GM12878 (cell line): ENCODE data around the gene ATG101. TPM values are rescaled to one million over a fixed set of nuclear protein-coding genes. Genes with fewer than 3 reads are reported as not detected.

Source experiments
- ATAC-seq: fragments of 200-7000 bp; cut with Tn5 transposase; 3 replicates; pipeline ENCODE4 v1.9.1; 2020; ENCODE audit warnings: mild to moderate bottlenecking, moderate library complexity
- BruUV-seq: library from RNA; stranded (reverse); fragments of 400-500 nt; replicated peaks from 2 replicates; lab custom pipeline; 2021; lab: Mats Ljungman, UMichigan
- CTCF ChIA-PET: fragments of 300-600 bp; sonication (Branson Sonifier 250); formaldehyde crosslinking; extraction: SDS; loops from one replicate; lab custom pipeline; 2021; ENCODE audit warnings: inconsistent platforms; lab: Yijun Ruan, JAX
- POLR2A ChIA-PET: fragments of 350-600 bp; formaldehyde crosslinking; extraction: SDS; loops from one replicate; lab custom pipeline; 2021; ENCODE audit warnings: inconsistent platforms; lab: Charles Lee
- RAD21 ChIA-PET: fragments of 300-600 bp; sonication (Branson Sonifier 250); formaldehyde crosslinking; loops from one replicate; lab custom pipeline; 2023; ENCODE audit warnings: antibody characterized with exemption; ENCODE audit not compliant: unreplicated experiment; lab: Charles Lee
- SMC1A ChIA-PET: fragments of 300-600 bp; sonication (Branson Sonifier 250); formaldehyde crosslinking; loops from one replicate; lab custom pipeline; 2023; ENCODE audit not compliant: unreplicated experiment, uncharacterized antibody; lab: Charles Lee
- DNase-seq: peaks from one replicate; pipeline ENCODE4 v3.0.0-alpha.2; 2011; ENCODE audit warnings: low read depth, low spot score
- FAIRE-seq: peaks from 3 replicates; lab custom pipeline; 2011; peaks lifted over from hg19 to GRCh38; lab: Jason Lieb, UNC
- H2AFZ ChIP-seq: 2 replicates; pipeline ENCODE4 v1.6.0; 2011; ENCODE audit warnings: low read depth, low read length, control low read depth; ENCODE audit not compliant: control insufficient read depth
- H3K27ac ChIP-seq: 2 replicates; pipeline ENCODE4 v1.5.1; 2011; ENCODE audit warnings: control low read depth; ENCODE audit not compliant: control insufficient read depth, insufficient read depth
- H3K27me3 ChIP-seq, 2 experiments: replicated peaks in 1 of 2; 2 replicates each; pipeline versions ENCODE4 v1.6.0 to v1.6.1; 2011; ENCODE audit warnings: low read length in 1 of 2; ENCODE audit not compliant: control insufficient read depth in 2 of 2, insufficient read depth in 2 of 2
- H3K36me3 ChIP-seq, 2 experiments: 2 replicates each; pipeline ENCODE4 v1.5.1; 2011; ENCODE audit warnings: low read length in 1 of 2; ENCODE audit not compliant: control insufficient read depth in 2 of 2, insufficient read depth in 2 of 2
- H3K4me1 ChIP-seq: 2 replicates; pipeline ENCODE4 v1.6.1; 2011; ENCODE audit warnings: mild to moderate bottlenecking, low read length, moderate library complexity, mixed read lengths; ENCODE audit not compliant: control insufficient read depth, insufficient read depth
- H3K4me2 ChIP-seq: 2 replicates; pipeline ENCODE4 v1.6.0; 2011; ENCODE audit warnings: control low read depth; ENCODE audit not compliant: control insufficient read depth, insufficient read depth
- H3K4me3 ChIP-seq: fragments of 200-600 bp; sonication (generic); 2 replicates; pipeline ENCODE4 v1.5.1; 2016
- H3K79me2 ChIP-seq: 2 replicates; pipeline ENCODE4 v1.6.0; 2011; ENCODE audit warnings: low read length; ENCODE audit not compliant: control insufficient read depth, insufficient read depth
- H3K9ac ChIP-seq: 2 replicates; pipeline ENCODE4 v1.8.0; 2011; ENCODE audit warnings: low read length, control low read depth, mixed read lengths; ENCODE audit not compliant: control insufficient read depth, insufficient read depth
- H3K9me3 ChIP-seq: replicated peaks from 3 replicates; pipeline ENCODE4 v1.5.1; 2011; ENCODE audit warnings: mild to moderate bottlenecking, low read length; ENCODE audit not compliant: control insufficient read depth, insufficient read depth
- H4K20me1 ChIP-seq: 2 replicates; pipeline ENCODE4 v1.6.0; 2011; ENCODE audit not compliant: control insufficient read depth, insufficient read depth
- CBX5 ChIP-seq: sonication (generic); IDR thresholded peaks from 2 replicates; pipeline ENCODE4 v1.6.1; 2016; ENCODE audit warnings: low read depth, moderate library complexity, mild to moderate bottlenecking, inconsistent platforms
- KAT2A ChIP-seq: conservative IDR thresholded peaks from 2 replicates; pipeline ENCODE4 v1.6.1; 2011; ENCODE audit warnings: low read depth, low read length; ENCODE audit not compliant: control insufficient read depth
- NR2C1 ChIP-seq: fragments of 450-650 bp; IDR thresholded peaks from 2 replicates; pipeline ENCODE4 v1.6.1; 2017; ENCODE audit warnings: antibody characterized with exemption, mild to moderate bottlenecking, moderate library complexity
- SRF ChIP-seq, 2 experiments: IDR thresholded peaks; 2 replicates each; pipeline ENCODE4 v1.6.1; 2011; ENCODE audit warnings: low read depth in 2 of 2, low read length in 2 of 2, mild to moderate bottlenecking in 1 of 2, moderate library complexity in 1 of 2
- WGBS: methylation state at CpG from one replicate; pipeline ENCODE4 v1.1.6; 2016; ENCODE audit warnings: low lambda C conversion rate; ENCODE audit not compliant: insufficient replicate concordance, insufficient coverage; ENCODE audit errors: missing lambda C conversion rate; 5-methylcytosine and 5-hydroxymethylcytosine counted together
- in situ Hi-C: fragments of 300-500 bp; cut with MboI; formaldehyde crosslinking; loops from 9 replicates; pipeline ENCODE4 v1.14.3; 2018; ENCODE audit warnings: mixed read lengths
- intact Hi-C: fragments of 100-400 bp; cut with micrococcal nuclease; formaldehyde crosslinking; loops from one replicate; pipeline ENCODE4 v1.14.2; 2022; ENCODE audit not compliant: unreplicated experiment
- polyA plus RNA-seq, 11 experiments: library from polyadenylated mRNA; depleted of rRNA in 4 of 11; unstranded in 6 of 11; stranded (reverse) in 5 of 11; fragments of >200 nt; fragmentation: Nextera tagmentation in 4 of 11; fragmentation: Illumina TruSeq in 1 of 11; extraction: Ambion mirVana in 4 of 11; extraction: Trizol in 1 of 11; gene quantifications; 1 replicate in 1 of 11; 2 replicates in 10 of 11; pipeline versions ENCODE4 v1.2.1 to v1.2.3, GENCODE V29; 2011 to 2016; ENCODE audit warnings: inconsistent platforms in 2 of 11, missing spikeins in 2 of 11, low read depth in 1 of 11
- total RNA-seq, 4 experiments: library from RNA; depleted of rRNA in 3 of 4; stranded (reverse); fragments of >200 nt in 3 of 4; fragmentation: Illumina TruSeq in 1 of 4; extraction: Trizol in 1 of 4; gene quantifications; 2 replicates each; pipeline versions ENCODE4 v1.2.1 to v1.2.3, GENCODE V29; 2013 to 2021

Gene ATG101
- total and polyA plus RNA-seq, 10 of the 15 experiments (the other 5 are each of a cell fraction or from before 2014, with no cell fraction given): 2.7 to 49.8 (median 35.3) TPM

DNA sequence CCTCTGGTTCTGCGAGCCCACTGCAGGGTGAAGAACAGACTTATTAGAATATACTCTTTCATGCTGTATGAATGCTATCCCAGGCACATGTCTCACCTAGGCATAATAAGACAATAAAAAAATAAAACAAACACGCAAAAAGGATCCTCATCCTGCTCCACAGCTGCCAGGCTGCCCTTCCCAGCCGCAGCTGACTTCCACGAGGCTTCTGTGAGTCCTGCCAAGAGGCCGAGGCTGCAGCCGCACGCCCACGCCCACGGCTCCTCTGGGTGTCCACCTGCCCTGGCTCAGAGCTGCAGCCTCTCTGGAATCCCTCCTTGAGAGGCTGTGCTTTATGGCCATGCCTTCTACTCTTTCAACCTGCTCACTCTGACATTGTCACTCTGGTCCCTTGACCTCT, 16.6 kb downstream of the ATG101 start:
- no peak overlapping the region for H3K4me3 ChIP-seq
- H3K79me2 ChIP-seq: no peaks in the 10 kb centered on the region
- ChIA-PET RAD21 (interaction anchor here (1.0 to 5.8 kb wide), 3 partner anchors 30 to 60 kb away, joined by 3 to 88 read pairs (median 3); no protein-coding TSS in a partner anchor), SMC1A (interaction anchor here (9.5 to 12.5 kb wide), 2 partner anchors 32 to 58 kb away, joined by 62 to 322 read pairs; no protein-coding TSS in a partner anchor), POLR2A (interaction anchor here (1.0 kb wide), 1 partner anchor 61 kb away, joined by 4 read pairs; no protein-coding TSS in a partner anchor), CTCF (interaction anchor here (1.0 to 13.1 kb wide), 7 partner anchors 10 to 60 kb away, joined by 3 to 622 read pairs (median 15); partner anchors contain the start of gene ATG101)
- H3K9me3 ChIP-seq: no peaks in the 10 kb centered on the region
- no peak overlapping the region for H3K4me2 ChIP-seq
- peaks cover 15% of the 10 kb centered on the region for H3K4me1 ChIP-seq
- FAIRE-seq (no peak), DNase-seq (no peak), ATAC-seq (no peak)
- H3K36me3 ChIP-seq: no peaks in the 10 kb centered on the region
- BruUV-seq: no TSS peak
- in situ Hi-C loops (no loop called here), intact Hi-C loops (no loop called here)
- H3K27me3 ChIP-seq: no peaks in the 10 kb centered on the region; a peak in 1 of 4 replicates
- WGBS: 42% methylated on average over 9 of the region's 9 CpGs
- no peak overlapping the region for H2AFZ ChIP-seq
- no peak overlapping the region for H3K9ac ChIP-seq
- no peak overlapping the region for H3K27ac ChIP-seq
- H4K20me1 ChIP-seq: no peaks in the 10 kb centered on the region
- TF ChIP-seq KAT2A (no peak), NR2C1 (no peak), CBX5 (no peak), SRF (IDR thresholded peaks at IDR 0.05; ENCODE audit: low read depth in 2 of 2, low read length in 2 of 2) (no peak)
